Body of pancreas (tissue), 4 donors: ENCODE measurements around the gene PTGIR.

Experiments used
- POLR2A ChIP-seq, 3 donors: fragments of 450-650 bp; IDR thresholded peaks; one replicate each; pipeline ENCODE4 v1.6.1; 2016; ENCODE audit warnings: antibody characterized with exemption in 3 of 3, mild to moderate bottlenecking in 2 of 3
- TF ChIP-seq, protein P1 (sequence below), 7 experiments: fragments of 450-650 bp in 4 of 7; fragments of 200-600 bp in 3 of 7; sonication (generic) in 3 of 7; IDR thresholded peaks; one replicate each; pipeline ENCODE4 v1.5.1; 2016 to 2019; ENCODE audit warnings: antibody characterized with exemption in 7 of 7

DNA sequence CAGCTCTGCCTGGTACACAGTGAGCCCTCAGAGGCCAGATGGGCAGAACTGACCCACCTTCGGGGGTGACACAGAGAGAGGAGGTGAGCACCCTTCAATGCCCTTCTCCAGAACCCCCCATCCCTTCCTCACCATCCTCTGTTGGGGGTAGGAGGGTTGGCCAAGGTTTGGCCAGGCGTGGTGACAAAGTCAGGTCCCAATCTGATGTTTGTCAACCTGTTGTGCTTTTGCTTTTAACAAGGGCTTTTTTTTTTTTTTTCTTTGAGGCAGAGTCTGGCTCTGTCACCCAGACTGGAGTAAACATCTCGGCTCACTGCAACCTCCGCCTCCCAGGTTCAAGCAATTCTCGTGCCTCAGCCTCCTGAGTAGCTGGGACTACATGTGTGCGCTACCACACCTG is 7.3 kb downstream of the PTGIR start:
- TF ChIP-seq, protein P1, sequence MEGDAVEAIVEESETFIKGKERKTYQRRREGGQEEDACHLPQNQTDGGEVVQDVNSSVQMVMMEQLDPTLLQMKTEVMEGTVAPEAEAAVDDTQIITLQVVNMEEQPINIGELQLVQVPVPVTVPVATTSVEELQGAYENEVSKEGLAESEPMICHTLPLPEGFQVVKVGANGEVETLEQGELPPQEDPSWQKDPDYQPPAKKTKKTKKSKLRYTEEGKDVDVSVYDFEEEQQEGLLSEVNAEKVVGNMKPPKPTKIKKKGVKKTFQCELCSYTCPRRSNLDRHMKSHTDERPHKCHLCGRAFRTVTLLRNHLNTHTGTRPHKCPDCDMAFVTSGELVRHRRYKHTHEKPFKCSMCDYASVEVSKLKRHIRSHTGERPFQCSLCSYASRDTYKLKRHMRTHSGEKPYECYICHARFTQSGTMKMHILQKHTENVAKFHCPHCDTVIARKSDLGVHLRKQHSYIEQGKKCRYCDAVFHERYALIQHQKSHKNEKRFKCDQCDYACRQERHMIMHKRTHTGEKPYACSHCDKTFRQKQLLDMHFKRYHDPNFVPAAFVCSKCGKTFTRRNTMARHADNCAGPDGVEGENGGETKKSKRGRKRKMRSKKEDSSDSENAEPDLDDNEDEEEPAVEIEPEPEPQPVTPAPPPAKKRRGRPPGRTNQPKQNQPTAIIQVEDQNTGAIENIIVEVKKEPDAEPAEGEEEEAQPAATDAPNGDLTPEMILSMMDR (IDR thresholded peaks at IDR 0.05) = no peak
- TF ChIP-seq POLR2A (IDR thresholded peaks at IDR 0.05) = no peak
